Mesenchymal stem cell (in vitro differentiated cells and primary cell): ENCODE results near the gene CSPG5.

ENCODE experiments used
- DNase-seq: peaks from one replicate; pipeline ENCODE4 v3.0.0-alpha.2; 2013
- H2AFZ ChIP-seq: one replicate; pipeline ENCODE4 v1.6.1; 2013; ENCODE audit warnings: low read depth, mild to moderate bottlenecking, control low read depth, inconsistent platforms, low read length, moderate library complexity
- H2AK5ac ChIP-seq: 2 replicates; pipeline ENCODE4 v1.6.1; 2013; ENCODE audit warnings: low read length, moderate library complexity, mild to moderate bottlenecking, inconsistent platforms; ENCODE audit not compliant: severe bottlenecking
- H2BK120ac ChIP-seq: one replicate; pipeline ENCODE4 v1.6.1; 2013; ENCODE audit warnings: low read depth, mild to moderate bottlenecking, inconsistent platforms, low read length, moderate library complexity
- H2BK12ac ChIP-seq, 2 experiments: one replicate each; pipeline ENCODE4 v1.6.1; 2013; ENCODE audit warnings: inconsistent platforms in 2 of 2, low read length in 2 of 2, mild to moderate bottlenecking in 2 of 2, moderate library complexity in 2 of 2, control low read depth in 1 of 2
- H2BK15ac ChIP-seq: one replicate; pipeline ENCODE4 v1.6.1; 2013; ENCODE audit warnings: mild to moderate bottlenecking, low read depth, inconsistent platforms; ENCODE audit not compliant: poor library complexity, severe bottlenecking
- H2BK5ac ChIP-seq: 2 replicates; pipeline ENCODE4 v1.6.1; 2013; ENCODE audit warnings: low read depth, mild to moderate bottlenecking, low read length, control low read depth, inconsistent platforms; ENCODE audit not compliant: poor library complexity, severe bottlenecking
- H3K14ac ChIP-seq, 2 experiments: one replicate each; pipeline ENCODE4 v1.6.1; 2013; ENCODE audit warnings: inconsistent platforms in 2 of 2, low read length in 2 of 2, control low read depth in 1 of 2, mild to moderate bottlenecking in 1 of 2, moderate library complexity in 1 of 2
- H3K18ac ChIP-seq, 2 experiments: one replicate each; pipeline ENCODE4 v1.6.1; 2013; ENCODE audit warnings: inconsistent platforms in 2 of 2, low read length in 2 of 2, control low read depth in 1 of 2, low read depth in 1 of 2, mild to moderate bottlenecking in 1 of 2
- H3K23ac ChIP-seq, 2 experiments: one replicate each; pipeline ENCODE4 v1.6.1; 2013; ENCODE audit warnings: inconsistent platforms in 2 of 2, low read length in 2 of 2, mild to moderate bottlenecking in 2 of 2, moderate library complexity in 2 of 2, control low read depth in 1 of 2
- H3K27ac ChIP-seq: 2 replicates; pipeline ENCODE4 v1.5.1; 2013; ENCODE audit warnings: mild to moderate bottlenecking, moderate library complexity, low read length, control low read depth, inconsistent platforms; ENCODE audit not compliant: poor library complexity, severe bottlenecking
- H3K27me3 ChIP-seq, 2 experiments: 2 replicates each; pipeline versions ENCODE4 v1.6.1 to v1.7.0; 2013; ENCODE audit warnings: low read length in 2 of 2, mild to moderate bottlenecking in 2 of 2, moderate library complexity in 2 of 2, control low read depth in 1 of 2, inconsistent platforms in 1 of 2; ENCODE audit not compliant: control insufficient read depth in 1 of 2, insufficient read depth in 1 of 2
- H3K36me3 ChIP-seq, 2 experiments: 2 replicates each; pipeline versions ENCODE4 v1.6.1 to v1.7.0; 2013; ENCODE audit warnings: low read length in 2 of 2, control low read depth in 1 of 2, inconsistent platforms in 1 of 2, low read depth in 1 of 2, mild to moderate bottlenecking in 1 of 2; ENCODE audit not compliant: insufficient read depth in 2 of 2, control insufficient read depth in 1 of 2
- H3K4ac ChIP-seq, 2 experiments: one replicate each; pipeline ENCODE4 v1.6.1; 2013; ENCODE audit warnings: inconsistent platforms in 2 of 2, low read length in 2 of 2, mild to moderate bottlenecking in 2 of 2, moderate library complexity in 2 of 2, control low read depth in 1 of 2, low read depth in 1 of 2
- H3K4me1 ChIP-seq: 2 replicates; pipeline ENCODE4 v1.6.1; 2013; ENCODE audit warnings: low read depth, low read length, control low read depth; ENCODE audit not compliant: control insufficient read depth, insufficient read depth
- H3K4me2 ChIP-seq: 2 replicates; pipeline ENCODE4 v1.6.1; 2013; ENCODE audit warnings: low read length, mild to moderate bottlenecking, inconsistent platforms; ENCODE audit not compliant: poor library complexity, severe bottlenecking
- H3K4me3 ChIP-seq, 2 experiments: 2 replicates each; pipeline versions ENCODE4 v1.5.1 to v1.7.0; 2013; ENCODE audit warnings: low read length in 2 of 2, mild to moderate bottlenecking in 2 of 2, control low read depth in 1 of 2, low read depth in 1 of 2; ENCODE audit not compliant: insufficient read depth in 1 of 2
- H3K79me1 ChIP-seq: replicated peaks from 2 replicates; pipeline ENCODE4 v1.6.1; 2013; ENCODE audit warnings: mild to moderate bottlenecking, control low read depth, low read length, inconsistent platforms; ENCODE audit not compliant: poor library complexity, severe bottlenecking
- H3K9ac ChIP-seq: 2 replicates; pipeline ENCODE4 v1.7.0; 2013; ENCODE audit warnings: mild to moderate bottlenecking, low read length, moderate library complexity
- H3K9me3 ChIP-seq: 2 replicates; pipeline ENCODE4 v1.7.0; 2013; ENCODE audit warnings: mild to moderate bottlenecking, low read length; ENCODE audit not compliant: control insufficient read depth
- H4K8ac ChIP-seq: one replicate; pipeline ENCODE4 v1.6.1; 2013; ENCODE audit warnings: inconsistent platforms, mild to moderate bottlenecking, low read length, moderate library complexity
- H4K91ac ChIP-seq: one replicate; pipeline ENCODE4 v1.6.1; 2013; ENCODE audit warnings: mild to moderate bottlenecking, low read length, inconsistent platforms
- WGBS: methylation state at CpG from one replicate; pipeline ENCODE4 v1.1.7; 2013; ENCODE audit warnings: mixed read lengths; 5-methylcytosine and 5-hydroxymethylcytosine counted together

Gene CSPG5

GRCh38 chr3:47617086-47618010 is 38.7 kb upstream of the CSPG5 start:
- Histone ChIP-seq H3K18ac (no peak overlapping the region), H2AFZ (no peak overlapping the region), H3K4ac (no peak overlapping the region), H2AK5ac (no peak overlapping the region), H3K27ac (no peak overlapping the region), H2BK5ac (no peak overlapping the region), H4K8ac (no peak overlapping the region), H3K9me3 (no peaks in the 10 kb centered on the region), H2BK15ac (no peak overlapping the region), H3K79me1 (peaks cover 13% of the 10 kb centered on the region), H3K36me3 (peaks cover 16 to 74% of the 10 kb centered on the region in 2 experiments), H3K14ac (no peak overlapping the region), H3K4me1 (peaks cover 2% of the 10 kb centered on the region), H3K4me3 (no peak overlapping the region), H3K4me2 (no peak overlapping the region), H3K9ac (no peak overlapping the region), H3K23ac (no peak overlapping the region), H2BK12ac (no peak overlapping the region), H3K27me3 (no peaks in the 10 kb centered on the region), H4K91ac (no peak overlapping the region), H2BK120ac (no peak overlapping the region)
- WGBS, result 100% methylated on average over 1 of the region's 5 CpGs
- DNase-seq, result peak; percentile 50

GRCh38 chr3:47614788-47615187 is 36.1 kb upstream of the CSPG5 start:
- Histone ChIP-seq H3K4me1 (peaks cover 2% of the 10 kb centered on the region), H3K36me3 (peaks cover 20 to 74% of the 10 kb centered on the region in 2 experiments), H4K8ac (no peak overlapping the region), H3K27me3 (no peaks in the 10 kb centered on the region), H3K4ac (no peak overlapping the region), H3K18ac (no peak overlapping the region), H3K27ac (no peak overlapping the region), H2BK12ac (no peak overlapping the region), H2BK120ac (no peak overlapping the region), H3K14ac (no peak overlapping the region), H2BK5ac (no peak overlapping the region), H4K91ac (no peak overlapping the region), H3K4me2 (no peak overlapping the region), H2BK15ac (no peak overlapping the region), H3K4me3 (no peak overlapping the region), H3K9ac (no peak overlapping the region), H3K79me1 (peaks cover 15% of the 10 kb centered on the region), H3K23ac (no peak overlapping the region), H2AFZ (no peak overlapping the region), H3K9me3 (no peaks in the 10 kb centered on the region), H2AK5ac (no peak overlapping the region)
- no peak for DNase-seq
- WGBS, result 98% methylated on average over 1 of the region's 2 CpGs

- no peak overlapping the region for H2BK120ac ChIP-seq
- over 99% methylated on average over 3 of the region's 4 CpGs for WGBS
- H3K9me3 ChIP-seq, result no peaks in the 10 kb centered on the region
- no peak overlapping the region for H3K23ac ChIP-seq
- DNase-seq, result no peak
- H3K79me1 ChIP-seq, result peaks cover 11% of the 10 kb centered on the region
- H3K36me3 ChIP-seq, result peaks cover 15 to 72% of the 10 kb centered on the region in 2 experiments
- no peak overlapping the region for H4K8ac ChIP-seq
- H3K9ac ChIP-seq, result no peak overlapping the region
- no peak overlapping the region for H3K4me3 ChIP-seq
- no peak overlapping the region for H2AFZ ChIP-seq
- no peak overlapping the region for H4K91ac ChIP-seq
- H2BK15ac ChIP-seq, result no peak overlapping the region
- no peak overlapping the region for H2BK5ac ChIP-seq
- no peak overlapping the region for H2AK5ac ChIP-seq
- H3K4me1 ChIP-seq, result peaks cover 2% of the 10 kb centered on the region
- no peak overlapping the region for H3K27ac ChIP-seq
- no peak overlapping the region for H3K4me2 ChIP-seq
- H3K18ac ChIP-seq, result no peak overlapping the region
- no peak overlapping the region for H2BK12ac ChIP-seq
- H3K14ac ChIP-seq, result no peak overlapping the region
- H3K4ac ChIP-seq, result no peak overlapping the region
- no peaks in the 10 kb centered on the region for H3K27me3 ChIP-seq
These were observed 35.1 kb upstream of the CSPG5 start for GRCh38 chr3:47613722-47614121.

GRCh38 chr3:47612879-47613278 is 34.2 kb upstream of the CSPG5 start:
- DNase-seq, result no peak
- H2BK5ac ChIP-seq, result no peak overlapping the region
- H3K27ac ChIP-seq, result peak overlapping the region; percentile 65
- 100% methylated on average over 1 of the region's 2 CpGs for WGBS
- peaks cover 16% of the 10 kb centered on the region for H3K79me1 ChIP-seq
- H3K36me3 ChIP-seq, result peaks cover 17 to 74% of the 10 kb centered on the region in 2 experiments
- H4K8ac ChIP-seq, result no peak overlapping the region
- H3K4me3 ChIP-seq, result no peak overlapping the region
- H3K18ac ChIP-seq, result no peak overlapping the region
- H3K14ac ChIP-seq, result no peak overlapping the region
- no peak overlapping the region for H2BK15ac ChIP-seq
- peaks cover 2% of the 10 kb centered on the region for H3K4me1 ChIP-seq
- H3K4ac ChIP-seq, result no peak overlapping the region
- no peak overlapping the region for H3K4me2 ChIP-seq
- peak overlapping the region; percentile 96 for H2AK5ac ChIP-seq
- H2BK120ac ChIP-seq, result no peak overlapping the region
- H3K9me3 ChIP-seq, result no peaks in the 10 kb centered on the region
- no peak overlapping the region for H3K9ac ChIP-seq
- no peak overlapping the region for H4K91ac ChIP-seq
- H2AFZ ChIP-seq, result no peak overlapping the region
- H2BK12ac ChIP-seq, result no peak overlapping the region
- H3K27me3 ChIP-seq, result no peaks in the 10 kb centered on the region
- no peak overlapping the region for H3K23ac ChIP-seq
